Tibial artery (tissue), 4 donors: ENCODE measurements around the gene PNMA8C.

Experiments used
- DNase-seq, 2 donors: peaks; one replicate each; pipeline ENCODE4 v3.0.0-alpha.2; 2019
- H3K27ac ChIP-seq, 2 donors: fragments of 200-600 bp; sonication (generic) in 1 of 2; 1 replicate in 1 of 2; 2 replicates in 1 of 2; pipeline ENCODE4 v1.5.1; 2018 to 2019; ENCODE audit warnings: mild to moderate bottlenecking in 1 of 2
- H3K27me3 ChIP-seq, 2 donors: fragments of 200-600 bp; sonication (generic) in 1 of 2; one replicate each; pipeline versions ENCODE4 v1.5.1 to v1.6.0; 2016 to 2019
- H3K36me3 ChIP-seq, 3 donors: fragments of 200-600 bp; sonication (generic) in 2 of 3; one replicate each; pipeline ENCODE4 v1.5.1; 2016 to 2019; ENCODE audit warnings: mild to moderate bottlenecking in 2 of 3
- H3K4me1 ChIP-seq, 4 donors: fragments of 200-600 bp; sonication (generic) in 2 of 4; 1 replicate in 3 of 4; 2 replicates in 1 of 4; pipeline ENCODE4 v1.5.1; 2016 to 2019
- H3K4me3 ChIP-seq, 2 donors: fragments of 200-600 bp; sonication (generic) in 1 of 2; 1 replicate in 1 of 2; 2 replicates in 1 of 2; pipeline ENCODE4 v1.5.1; 2018 to 2019; ENCODE audit warnings: mild to moderate bottlenecking in 2 of 2
- H3K9me3 ChIP-seq, 3 donors: fragments of 200-600 bp; sonication (generic) in 1 of 3; one replicate each; pipeline ENCODE4 v1.5.1; 2016 to 2019
- CTCF ChIP-seq, 2 experiments: fragments of 200-600 bp in 1 of 2; fragments of 450-650 bp in 1 of 2; IDR thresholded peaks; one replicate each; pipeline ENCODE4 v1.5.1; 2017 to 2019; ENCODE audit warnings: antibody characterized with exemption in 2 of 2, mild to moderate bottlenecking in 1 of 2, moderate library complexity in 1 of 2
- intact Hi-C: fragments of 100-400 bp; cut with DNase I; formaldehyde crosslinking; loops from one replicate; pipeline ENCODE4 v1.15.0; 2023; ENCODE audit warnings: low total_unique reads

Gene PNMA8C

GRCh38 chr19:46408664-46409039, 20.1 kb downstream of the PNMA8C start:
- DNase-seq = peak; percentile 84 to 94
- H3K36me3 ChIP-seq = no peaks in the 10 kb centered on the region
- H3K27ac ChIP-seq = peak overlapping the region; percentile 72
- H3K9me3 ChIP-seq = no peaks in the 10 kb centered on the region
- H3K27me3 ChIP-seq = no peaks in the 10 kb centered on the region
- no peak for TF ChIP-seq CTCF (IDR thresholded peaks at IDR 0.05)
- intact Hi-C loops = no loop called here
- peak overlapping the region; percentile 26 to 44 for H3K4me3 ChIP-seq
- peaks cover 4 to 93% (median 64%) of the 10 kb centered on the region in 4 donors for H3K4me1 ChIP-seq

GRCh38 chr19:46407856-46408663, 20.7 kb downstream of the PNMA8C start:
- Histone ChIP-seq H3K4me1 (peaks cover 4 to 87% (median 65%) of the 10 kb centered on the region in 4 donors), H3K27me3 (no peaks in the 10 kb centered on the region), H3K4me3 (peak overlapping the region; percentile 26 to 44), H3K36me3 (no peaks in the 10 kb centered on the region), H3K27ac (peak overlapping the region; percentile 72), H3K9me3 (no peaks in the 10 kb centered on the region)
- DNase-seq = no peak
- TF ChIP-seq CTCF (IDR thresholded peaks at IDR 0.05) = no peak
- intact Hi-C loops = no loop called here

DNA sequence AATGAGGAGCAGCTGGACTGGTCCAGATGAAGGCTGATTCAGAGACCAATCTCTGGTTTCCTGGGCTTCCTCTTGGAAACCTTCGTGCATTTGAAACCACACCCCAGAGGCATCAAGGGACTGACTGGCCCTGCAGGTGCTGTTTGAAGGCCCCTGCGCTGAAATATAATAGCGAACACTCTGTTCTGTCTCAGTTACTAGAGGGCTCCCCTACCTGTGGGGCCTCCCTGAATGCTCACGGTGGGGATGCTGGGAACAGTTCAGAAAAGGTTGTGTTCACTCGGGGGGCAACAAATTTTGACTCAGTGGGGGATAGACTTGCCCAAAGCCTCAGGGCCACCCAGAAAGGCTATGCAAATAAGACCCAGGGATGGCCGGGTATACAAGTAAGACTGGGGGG, 21.8 kb downstream of the PNMA8C start:
- intact Hi-C loops = no loop called here
- H3K27ac ChIP-seq = no peak overlapping the region
- H3K4me1 ChIP-seq = peaks cover 4 to 77% (median 61%) of the 10 kb centered on the region in 4 donors
- TF ChIP-seq CTCF (IDR thresholded peaks at IDR 0.05) = no peak
- H3K9me3 ChIP-seq = no peaks in the 10 kb centered on the region
- no peak for DNase-seq
- H3K36me3 ChIP-seq = no peaks in the 10 kb centered on the region
- H3K27me3 ChIP-seq = no peaks in the 10 kb centered on the region
- no peak overlapping the region for H3K4me3 ChIP-seq

- intact Hi-C loops = no loop called here
- Histone ChIP-seq H3K9me3 (no peaks in the 10 kb centered on the region), H3K4me3 (peak overlapping the region; percentile 50 to 52), H3K27ac (peak overlapping the region; percentile 68 to 85), H3K36me3 (no peaks in the 10 kb centered on the region), H3K4me1 (peaks cover 4 to 63% (median 49%) of the 10 kb centered on the region in 4 donors), H3K27me3 (no peaks in the 10 kb centered on the region)
- DNase-seq = no peak
- no peak for TF ChIP-seq CTCF (IDR thresholded peaks at IDR 0.05)
Observed at GRCh38 chr19:46404753-46405468, 23.8 kb downstream of the PNMA8C start.

- H3K4me1 ChIP-seq = peaks cover 4 to 59% (median 45%) of the 10 kb centered on the region in 4 donors
- TF ChIP-seq CTCF (IDR thresholded peaks at IDR 0.05) = peak in 1 of 2 experiments; percentile 12
- no peaks in the 10 kb centered on the region for H3K27me3 ChIP-seq
- no peaks in the 10 kb centered on the region for H3K9me3 ChIP-seq
- no peaks in the 10 kb centered on the region for H3K36me3 ChIP-seq
- intact Hi-C loops = no loop called here
- H3K27ac ChIP-seq = peak overlapping the region; percentile 68 to 85
- peak overlapping the region; percentile 50 to 52 for H3K4me3 ChIP-seq
- DNase-seq = peak; percentile 59 to 86
Observed at GRCh38 chr19:46404055-46404752, 24.5 kb downstream of the PNMA8C start.
